Gastroesophageal sphincter (tissue), 3 donors: ENCODE data around the gene TLL1.

Experiments
- EP300 ChIP-seq: sonication (generic); formaldehyde crosslinking; IDR thresholded peaks from one replicate; pipeline ENCODE4 v1.6.1; 2017; ENCODE audit warnings: antibody characterized with exemption, mild to moderate bottlenecking
- POLR2AphosphoS5 ChIP-seq: sonication (generic); formaldehyde crosslinking; IDR thresholded peaks from one replicate; pipeline ENCODE4 v1.6.1; 2017; ENCODE audit warnings: antibody characterized with exemption
- TF ChIP-seq, protein P1 (sequence below), 4 experiments: fragments of 200-600 bp in 2 of 4; fragments of 450-650 bp in 2 of 4; sonication (generic) in 1 of 4; IDR thresholded peaks; one replicate each; pipeline ENCODE4 v1.5.1; 2017 to 2019; ENCODE audit warnings: antibody characterized with exemption in 4 of 4, mild to moderate bottlenecking in 2 of 4, moderate library complexity in 2 of 4

DNA sequence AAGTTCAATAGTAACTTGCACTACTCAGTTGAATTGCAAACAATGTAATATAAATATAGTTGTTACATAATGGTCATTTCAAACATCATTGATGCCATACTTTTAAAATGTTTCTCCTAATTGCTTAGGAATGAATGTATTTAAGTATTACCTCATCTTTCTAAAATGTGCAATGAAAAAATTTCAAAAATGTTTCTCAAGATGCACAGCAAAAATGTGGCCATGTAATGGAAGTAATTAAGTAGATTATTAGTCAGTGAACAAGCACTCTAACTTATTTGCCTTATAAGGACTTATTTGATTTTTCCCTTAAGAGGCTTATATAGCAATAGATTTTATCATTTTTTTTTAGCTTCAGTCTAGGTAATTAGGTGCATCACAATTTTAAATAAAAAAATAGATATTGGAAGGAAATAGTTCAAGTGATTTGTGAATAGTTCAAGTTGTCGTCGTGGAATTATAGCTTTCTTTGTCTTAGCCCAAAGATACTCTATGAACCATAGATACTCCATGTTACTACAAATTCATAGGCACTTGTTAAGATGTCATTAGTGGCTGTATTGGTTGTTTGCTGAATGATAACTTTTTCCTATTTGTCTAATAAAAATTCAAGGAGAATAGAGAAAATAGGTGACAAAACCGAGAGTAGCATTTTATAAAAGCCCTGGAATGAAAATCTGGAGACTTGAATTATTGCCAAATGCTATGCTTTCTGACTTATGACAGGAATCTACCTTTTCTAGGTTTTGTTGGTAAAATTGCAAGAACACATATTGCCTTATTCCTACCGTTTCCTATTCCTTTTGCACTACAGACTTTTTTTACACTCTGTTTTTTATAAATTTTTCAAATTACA lies 118.5 kb downstream of the TLL1 start:
- TF ChIP-seq, protein P1, sequence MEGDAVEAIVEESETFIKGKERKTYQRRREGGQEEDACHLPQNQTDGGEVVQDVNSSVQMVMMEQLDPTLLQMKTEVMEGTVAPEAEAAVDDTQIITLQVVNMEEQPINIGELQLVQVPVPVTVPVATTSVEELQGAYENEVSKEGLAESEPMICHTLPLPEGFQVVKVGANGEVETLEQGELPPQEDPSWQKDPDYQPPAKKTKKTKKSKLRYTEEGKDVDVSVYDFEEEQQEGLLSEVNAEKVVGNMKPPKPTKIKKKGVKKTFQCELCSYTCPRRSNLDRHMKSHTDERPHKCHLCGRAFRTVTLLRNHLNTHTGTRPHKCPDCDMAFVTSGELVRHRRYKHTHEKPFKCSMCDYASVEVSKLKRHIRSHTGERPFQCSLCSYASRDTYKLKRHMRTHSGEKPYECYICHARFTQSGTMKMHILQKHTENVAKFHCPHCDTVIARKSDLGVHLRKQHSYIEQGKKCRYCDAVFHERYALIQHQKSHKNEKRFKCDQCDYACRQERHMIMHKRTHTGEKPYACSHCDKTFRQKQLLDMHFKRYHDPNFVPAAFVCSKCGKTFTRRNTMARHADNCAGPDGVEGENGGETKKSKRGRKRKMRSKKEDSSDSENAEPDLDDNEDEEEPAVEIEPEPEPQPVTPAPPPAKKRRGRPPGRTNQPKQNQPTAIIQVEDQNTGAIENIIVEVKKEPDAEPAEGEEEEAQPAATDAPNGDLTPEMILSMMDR (IDR thresholded peaks at IDR 0.05) = no peak
- no peak for TF ChIP-seq EP300
- no peak for TF ChIP-seq POLR2AphosphoS5
